HK-2 (cell line): ENCODE measurements around the gene ACOT7.

Experiments used
- DNase-seq: peaks from one replicate; pipeline ENCODE4 v3.0.0-alpha.2; 2018; ENCODE audit not compliant: unreplicated experiment

The ACOT7 gene

GRCh38 chr1:6424619-6425593 is 31.3 kb upstream of the ACOT7 start, which contains the start of gene ESPN:
TSS of gene ESPN (plus strand) at chr1:6424776. CDS start at chr1:6424956, 180 bp downstream.
- no peak for DNase-seq

GRCh38 chr1:6424000-6424565 is 30.5 kb upstream of the ACOT7 start:
- no peak for DNase-seq

DNA sequence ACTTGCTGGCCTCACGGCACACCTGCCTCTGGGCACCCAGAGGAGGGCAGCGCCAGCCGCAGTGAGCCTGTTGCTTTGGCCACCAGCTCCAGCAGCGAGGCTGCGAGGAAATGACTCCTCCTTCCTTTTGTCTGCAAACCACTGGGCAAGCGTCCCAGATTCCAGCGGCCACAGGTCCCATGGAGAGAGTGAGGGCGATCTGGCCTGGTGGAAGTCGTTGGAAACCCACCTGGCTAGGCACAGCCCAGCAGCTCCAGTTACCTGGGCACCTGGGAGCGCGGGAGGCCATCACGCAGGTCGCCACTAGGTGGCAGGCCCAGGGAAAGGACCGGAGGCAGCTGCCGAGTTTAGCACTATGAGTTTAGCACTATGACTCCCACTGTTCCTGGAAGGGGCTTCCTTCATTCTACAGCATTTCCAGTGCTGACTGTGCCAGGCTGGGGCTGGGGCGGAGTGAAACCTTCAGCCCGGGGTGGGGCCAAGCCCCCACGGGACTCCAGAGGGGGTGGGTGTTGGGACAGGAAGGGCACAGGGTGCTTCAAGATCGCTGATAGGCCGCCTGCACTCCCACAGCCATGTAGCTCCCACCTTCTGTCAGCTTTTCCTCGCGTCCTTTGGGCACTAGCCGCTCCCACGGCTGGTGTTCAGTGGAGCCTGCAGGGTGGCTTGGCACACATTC is 29.9 kb upstream of the ACOT7 start:
- DNase-seq = peak; percentile 66

DNA sequence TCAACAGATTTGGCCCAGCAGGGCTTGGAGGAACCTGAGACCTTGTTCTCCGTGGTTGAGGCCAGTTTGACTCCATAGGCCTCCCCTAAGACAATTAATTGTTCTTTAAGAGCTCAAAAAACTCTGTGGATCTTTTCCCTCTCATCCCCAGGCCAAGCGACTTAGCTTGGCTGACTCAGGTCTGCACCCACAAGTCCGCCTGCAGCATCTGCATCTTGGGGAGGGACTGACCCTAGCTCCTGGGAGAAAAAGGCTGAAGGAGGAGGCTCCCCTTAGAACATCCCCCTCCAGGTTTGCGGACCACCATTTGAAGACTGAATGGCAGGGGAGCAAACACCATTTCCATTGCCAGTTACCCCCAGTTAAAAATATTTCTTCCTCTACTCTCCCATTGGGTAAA is 27.7 kb upstream of the ACOT7 start:
- DNase-seq = no peak

GRCh38 chr1:6420454-6421042 is 27.0 kb upstream of the ACOT7 start:
- no peak for DNase-seq

GRCh38 chr1:6419804-6420453 is 26.4 kb upstream of the ACOT7 start, which contains the start of gene HES2:
TSS of gene HES2 (minus strand) at chr1:6419919. CDS start at chr1:6419820, 99 bp downstream.
- no peak for DNase-seq

- no peak for DNase-seq
Measured at GRCh38 chr1:6419397-6419803, 25.8 kb upstream of the ACOT7 start.

DNA sequence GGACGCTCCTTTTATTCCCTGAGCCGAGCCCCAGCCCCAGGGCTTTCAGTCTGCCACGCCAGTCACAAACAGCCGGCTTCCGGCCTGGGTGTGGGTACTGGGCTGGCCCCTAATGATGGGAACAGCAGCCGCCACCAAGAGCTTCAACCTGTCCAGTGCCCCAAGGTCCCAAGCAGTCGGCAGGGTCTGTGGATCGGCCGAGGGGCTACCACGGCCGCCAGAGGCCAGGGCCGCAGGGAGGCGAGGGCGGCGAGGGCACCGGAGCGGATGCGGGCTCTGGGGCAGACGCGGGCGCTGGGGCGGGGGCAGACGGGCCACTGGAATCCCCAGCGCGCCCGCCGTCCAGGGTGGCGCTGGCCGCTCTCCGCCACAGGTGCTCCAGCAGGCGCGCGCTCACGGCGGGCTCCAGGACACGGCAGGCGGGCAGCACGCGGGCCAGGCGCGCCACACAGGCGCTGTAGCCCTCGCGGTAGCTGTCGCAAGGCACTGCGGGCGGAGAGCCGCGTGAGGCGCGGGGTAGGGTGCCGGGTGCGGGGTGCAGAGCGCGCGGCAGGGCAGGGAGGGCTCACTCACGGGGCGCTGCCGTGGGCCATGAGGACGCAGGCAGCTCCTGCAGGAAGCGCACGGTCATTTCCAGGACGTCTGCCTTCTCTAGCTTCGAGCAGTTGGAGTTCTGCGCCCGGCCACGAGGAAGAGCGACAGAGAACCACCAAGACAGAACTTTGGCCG is 25.3 kb upstream of the ACOT7 start:
- DNase-seq = no peak

GRCh38 chr1:6417961-6418667 is 24.5 kb upstream of the ACOT7 start:
- no peak for DNase-seq

GRCh38 chr1:6416906-6417305 is 23.3 kb upstream of the ACOT7 start:
- no peak for DNase-seq

- no peak for DNase-seq
Measured at GRCh38 chr1:6416295-6416656, 22.7 kb upstream of the ACOT7 start.

GRCh38 chr1:6414881-6415626 is 21.5 kb upstream of the ACOT7 start:
- no peak for DNase-seq

- no peak for DNase-seq
Measured at GRCh38 chr1:6414443-6414844, 20.9 kb upstream of the ACOT7 start.

- no peak for DNase-seq
Measured at GRCh38 chr1:6412896-6413295, 19.3 kb upstream of the ACOT7 start.

DNA sequence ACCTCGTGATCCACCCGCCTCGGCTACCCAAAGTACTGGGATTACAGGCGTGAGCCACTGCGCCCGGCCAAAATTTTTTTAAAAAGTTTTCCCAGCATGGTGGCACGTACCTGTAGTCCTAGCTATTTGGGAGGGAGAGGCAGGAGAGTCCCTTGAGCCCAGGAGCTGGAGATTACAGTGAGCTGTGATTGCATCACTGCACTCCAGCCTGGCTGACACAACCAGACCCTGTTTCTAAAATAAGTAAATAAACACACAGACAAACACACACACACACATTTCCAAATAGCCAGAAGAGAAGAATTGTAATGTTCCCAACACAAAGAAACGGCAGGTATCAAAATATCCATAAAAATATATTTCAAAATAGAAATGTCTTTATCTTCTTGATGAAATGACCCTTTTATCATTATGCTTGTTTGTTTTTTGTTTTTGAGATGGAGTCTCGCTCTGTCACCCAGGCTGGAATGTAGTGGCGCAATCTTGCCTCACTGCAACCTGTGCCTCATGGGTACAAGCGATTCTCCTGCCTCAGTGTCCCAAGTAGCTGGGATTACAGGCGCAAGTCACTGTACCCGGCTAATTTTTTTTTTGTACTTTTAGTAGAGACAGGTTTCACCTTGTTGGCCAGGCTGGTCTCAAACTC is 16.8 kb upstream of the ACOT7 start:
- no peak for DNase-seq

DNA sequence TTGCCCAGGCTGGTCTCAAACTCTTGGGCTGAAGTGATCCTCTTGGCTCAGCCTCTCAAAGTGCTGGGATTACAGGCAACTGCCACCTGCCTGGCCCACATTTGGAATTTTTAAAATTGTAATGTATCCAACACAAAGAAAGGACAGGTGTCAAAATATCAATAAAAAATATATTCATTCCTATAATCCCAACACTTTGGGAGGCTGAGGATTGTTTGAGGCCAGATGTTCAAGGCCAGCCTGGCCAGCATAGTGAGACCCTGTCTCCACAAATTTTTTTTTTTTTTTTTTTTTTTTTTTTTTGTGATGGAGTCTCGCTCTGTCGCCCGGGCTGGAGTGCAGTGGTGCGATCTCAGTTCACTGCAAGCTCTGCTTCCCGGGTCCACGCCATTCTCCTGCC is 16.2 kb upstream of the ACOT7 start:
- no peak for DNase-seq

GRCh38 chr1:6409053-6409452 is 15.5 kb upstream of the ACOT7 start:
- no peak for DNase-seq

DNA sequence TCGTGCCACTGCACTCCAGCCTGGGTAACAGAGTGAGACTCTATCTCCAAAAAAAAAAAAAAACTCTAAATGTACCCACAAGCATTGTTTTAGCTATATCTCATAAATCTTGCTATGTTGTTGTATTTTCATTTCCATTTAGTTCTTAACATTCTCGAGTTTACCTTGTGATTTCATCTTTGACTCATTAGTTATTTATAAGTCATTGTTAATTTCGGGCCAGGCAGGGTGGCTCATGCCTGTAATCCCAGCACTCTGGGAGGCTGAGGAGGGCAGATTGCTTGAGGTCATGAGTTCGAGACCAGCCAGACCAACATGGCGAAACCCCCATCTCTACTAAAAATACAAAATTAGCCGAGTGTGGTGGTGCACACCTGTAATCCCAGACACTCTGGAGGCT is 14.5 kb upstream of the ACOT7 start:
- DNase-seq = no peak

DNA sequence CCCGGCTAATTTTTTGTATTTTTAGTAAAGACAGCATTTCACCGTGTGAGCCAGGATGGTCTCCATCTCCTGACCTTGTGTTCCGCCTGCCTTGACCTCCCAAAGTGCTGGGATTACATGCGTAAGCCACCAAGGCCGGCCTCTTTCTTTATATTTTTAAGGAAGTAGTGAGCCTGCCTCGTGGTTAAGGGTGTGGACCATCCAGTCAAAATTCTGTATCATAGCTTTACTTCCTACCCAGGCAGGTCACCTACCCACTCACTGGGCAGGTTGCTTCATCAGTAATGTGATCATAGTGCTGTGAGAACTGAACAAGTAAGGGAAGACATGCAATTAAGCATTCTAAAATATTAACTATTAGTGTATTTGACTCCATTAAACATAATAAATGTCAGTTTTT is 8.1 kb upstream of the ACOT7 start:
- no peak for DNase-seq
